AG04450 (cell line): ENCODE data around the gene HASPIN. TPM values are rescaled to one million over a fixed set of nuclear protein-coding genes. Genes with fewer than 3 reads are reported as not detected.
"Not testable (repeated sequence)": the region's sequence is repeated elsewhere in the genome, so short reads cannot be mapped to it uniquely, and the experiment has no call there.

Source experiments
- CTCF ChIA-PET: fragments of 300-600, 350-600 bp; formaldehyde crosslinking; extraction: SDS; loops from one replicate; lab custom pipeline; 2022; ENCODE audit warnings: antibody characterized with exemption, inconsistent platforms; lab: Charles Lee
- POLR2A ChIA-PET: fragments of 350-600 bp; formaldehyde crosslinking; extraction: SDS; loops from one replicate; lab custom pipeline; 2021; ENCODE audit warnings: antibody characterized with exemption, inconsistent platforms; lab: Yijun Ruan, JAX
- DNase-seq: peaks from one replicate; pipeline ENCODE4 v3.0.0-alpha.2; 2011; ENCODE audit warnings: low read depth, low spot score
- H3K27ac ChIP-seq: one replicate; pipeline ENCODE4 v1.5.1; 2012; ENCODE audit warnings: low read depth, low read length, control low read depth
- H3K27me3 ChIP-seq: one replicate; pipeline ENCODE4 v1.6.0; 2012; ENCODE audit warnings: low read length; ENCODE audit not compliant: control insufficient read depth, insufficient read depth
- H3K4me3 ChIP-seq: 2 replicates; pipeline ENCODE4 v1.5.1; 2011; ENCODE audit warnings: mild to moderate bottlenecking, low read depth, low read length, control low read depth
- H3K9me3 ChIP-seq: 2 replicates; pipeline ENCODE4 v1.5.1; 2012; ENCODE audit warnings: low read length; ENCODE audit not compliant: control insufficient read depth, insufficient read depth
- CTCF ChIP-seq: IDR thresholded peaks from 2 replicates; pipeline ENCODE4 v1.5.1; 2011; ENCODE audit warnings: low read depth, low read length, control low read depth, inconsistent platforms
- polyA plus RNA-seq: library from polyadenylated mRNA; depleted of rRNA; stranded (reverse); fragments of >200 nt; gene quantifications from 2 replicates; pipeline ENCODE4 v1.2.3, GENCODE V29; 2011

The HASPIN gene
- polyA plus RNA-seq, 1 experiment: 1.6 TPM

DNA sequence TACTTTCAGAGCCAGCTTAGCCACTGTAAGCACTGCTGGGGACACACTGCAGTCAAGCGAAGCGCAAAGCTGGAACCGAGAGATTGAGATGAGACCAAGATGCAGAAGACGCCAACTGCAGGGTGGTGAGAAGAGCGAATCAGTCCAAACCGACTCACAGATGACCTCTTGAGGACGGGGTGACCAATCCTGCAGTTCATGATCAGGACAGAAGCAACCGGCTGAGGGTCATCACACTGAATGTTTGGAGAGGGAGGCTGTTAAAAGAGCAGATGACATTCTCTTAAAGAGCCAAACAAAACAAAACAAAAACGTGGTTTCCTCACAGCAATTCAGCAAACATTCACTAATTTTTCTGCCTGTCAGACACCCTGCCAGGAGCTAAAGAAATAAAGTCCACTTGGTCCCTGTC is 8.5 kb downstream of the HASPIN start:
- ChIA-PET CTCF (interaction anchor here (1.2 to 6.9 kb wide), 3 partner anchors 9 to 114 kb away, joined by 5 to 116 read pairs (median 18); partner anchors contain the start of genes HASPIN and NCBP3), POLR2A (interaction anchor here (1.0 kb wide), 1 partner anchor 96 kb away, joined by 3 read pairs; no protein-coding TSS in a partner anchor)
- no peaks in the 10 kb centered on the region for H3K27me3 ChIP-seq
- peak overlapping the region; percentile 31 for H3K27ac ChIP-seq
- TF ChIP-seq CTCF: no peak
- H3K4me3 ChIP-seq: no peak overlapping the region
- DNase-seq: no peak
- no peaks in the 10 kb centered on the region for H3K9me3 ChIP-seq

DNA sequence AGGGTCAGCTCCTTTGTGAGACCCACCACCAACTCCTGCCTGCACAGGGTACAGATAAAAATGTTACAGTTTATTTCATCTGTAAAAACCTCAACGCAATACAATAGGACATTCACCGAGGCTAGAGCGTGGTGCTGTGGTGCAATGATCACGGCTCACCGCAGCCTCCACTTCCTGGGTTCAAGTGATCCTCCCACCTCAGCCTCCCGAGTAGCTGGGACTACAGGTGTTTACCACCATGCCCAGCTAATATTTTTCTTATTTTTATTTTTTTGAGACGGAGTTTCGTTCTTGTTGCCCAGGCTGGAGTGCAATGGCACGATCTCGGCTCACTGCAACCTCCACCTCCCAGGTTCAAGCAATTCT is 11.2 kb downstream of the HASPIN start:
- DNase-seq, H3K27me3 ChIP-seq, POLR2A ChIA-PET, H3K9me3 ChIP-seq, H3K27ac ChIP-seq, H3K4me3 ChIP-seq: not testable (repeated sequence)
- CTCF ChIA-PET: interaction anchor here (0.6 to 6.9 kb wide), 16 partner anchors 12 to 339 kb away, joined by 3 to 116 read pairs (median 3); partner anchors contain the start of genes HASPIN and NCBP3

GRCh38 chr17:3735515-3735914 is 11.8 kb downstream of the HASPIN start:
- Histone ChIP-seq H3K27me3 (no peaks in the 10 kb centered on the region), H3K9me3 (no peaks in the 10 kb centered on the region), H3K27ac (no peak overlapping the region), H3K4me3 (no peak overlapping the region)
- no peak for DNase-seq
- TF ChIP-seq CTCF: no peak
- ChIA-PET POLR2A (interaction anchor here (0.6 to 1.1 kb wide), 2 partner anchors 93 to 1251 kb away, joined by 3 read pairs; no protein-coding TSS in a partner anchor), CTCF (interaction anchor here (1.3 to 6.9 kb wide), 6 partner anchors 12 to 136 kb away, joined by 3 to 116 read pairs (median 14); partner anchors contain the start of genes HASPIN and NCBP3)

GRCh38 chr17:3738562-3739295 is 15.0 kb downstream of the HASPIN start:
- Histone ChIP-seq H3K4me3 (no peak overlapping the region), H3K27me3 (no peaks in the 10 kb centered on the region), H3K9me3 (no peaks in the 10 kb centered on the region), H3K27ac (no peak overlapping the region)
- ChIA-PET POLR2A (interaction anchor here (0.6 to 2.5 kb wide), 5 partner anchors 68 to 1147 kb away, joined by 3 to 11 read pairs (median 8); partner anchors contain the start of gene NCBP3), CTCF (interaction anchor here (0.6 to 6.9 kb wide), 13 partner anchors 10 to 175 kb away, joined by 4 to 116 read pairs (median 15); partner anchors contain the start of genes HASPIN, ITGAE and NCBP3)
- no peak for TF ChIP-seq CTCF
- no peak for DNase-seq

DNA sequence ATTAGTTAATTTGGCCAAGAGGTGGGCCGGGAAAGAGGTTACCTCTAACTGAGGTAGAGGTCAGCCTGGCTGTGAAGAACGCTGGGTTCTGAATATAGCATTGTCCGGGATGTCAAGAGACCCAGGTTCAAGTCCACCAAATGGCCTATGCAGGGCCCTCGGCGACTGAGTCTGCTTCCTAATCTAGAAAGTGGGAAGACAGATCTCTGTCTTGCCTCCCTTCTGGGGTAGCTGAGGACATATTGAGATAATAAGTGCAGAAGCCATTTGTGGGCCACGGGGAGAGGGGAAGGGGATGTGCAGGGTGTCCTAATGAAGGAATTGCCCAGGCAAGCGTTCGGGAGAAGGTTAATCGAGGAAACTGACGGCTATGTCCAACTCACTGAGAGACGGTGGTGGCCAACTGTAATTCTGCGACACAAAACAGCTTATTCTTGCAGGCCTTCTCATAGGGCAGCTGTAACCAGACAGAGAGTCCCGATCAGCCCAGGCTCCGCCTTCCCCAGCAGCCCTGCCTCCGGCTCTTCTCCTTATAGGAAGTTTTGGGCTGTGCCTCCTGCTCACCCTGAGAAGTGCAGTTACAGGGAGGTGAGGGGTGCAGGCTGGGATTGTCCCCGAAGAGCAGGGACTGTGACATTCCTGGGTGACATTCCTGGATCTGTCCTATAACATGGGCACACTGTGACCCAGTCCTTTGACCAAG is 15.9 kb downstream of the HASPIN start:
- Histone ChIP-seq H3K27ac (no peak overlapping the region), H3K9me3 (no peaks in the 10 kb centered on the region), H3K27me3 (no peaks in the 10 kb centered on the region), H3K4me3 (no peak overlapping the region)
- ChIA-PET CTCF (interaction anchor here (1.6 to 6.9 kb wide), 4 partner anchors 88 to 174 kb away, joined by 6 to 116 read pairs (median 66); partner anchors contain the start of gene NCBP3), POLR2A (interaction anchor here (0.6 to 2.5 kb wide), 3 partner anchors 88 to 1148 kb away, joined by 3 to 11 read pairs (median 8); partner anchors contain the start of gene NCBP3)
- DNase-seq: no peak
- TF ChIP-seq CTCF: no peak
